ENCODE results near the gene NR2F1-AS1.
A peak's percentile ranks its signal among the peaks of the same experiment; 100 is the strongest.
"Not testable (repeated sequence)": the region's sequence is repeated elsewhere in the genome, so short reads cannot be mapped to it uniquely, and the experiment has no call there.

Gene NR2F1-AS1

DNA sequence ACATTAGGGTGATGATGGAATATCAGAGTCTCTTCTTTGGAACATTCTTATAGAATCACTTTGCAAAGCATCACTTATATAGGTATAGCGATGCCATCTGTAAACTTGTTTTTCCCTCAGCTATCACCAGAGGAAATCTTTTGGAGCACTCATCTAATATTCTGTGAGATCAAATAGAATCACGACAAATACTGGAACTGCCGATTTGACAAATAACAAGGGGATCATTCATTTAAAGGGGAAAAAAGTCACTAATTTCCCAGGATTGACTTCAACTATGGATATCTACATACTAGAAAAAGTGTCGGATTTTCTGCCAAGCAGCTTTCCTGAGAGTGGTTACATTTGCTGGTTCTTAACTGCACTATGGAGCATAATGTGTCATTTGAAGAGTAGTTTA, 178.6 kb downstream of the NR2F1-AS1 start:
- DNase-seq (ENCODE audit: insufficient read length, low spot score) (no peak), FAIRE-seq (no peak)

- no peak for FAIRE-seq
- no peak for DNase-seq (ENCODE audit: insufficient read length, low spot score)
Measured at GRCh38 chr5:93401634-93402213, 179.3 kb downstream of the NR2F1-AS1 start.

DNA sequence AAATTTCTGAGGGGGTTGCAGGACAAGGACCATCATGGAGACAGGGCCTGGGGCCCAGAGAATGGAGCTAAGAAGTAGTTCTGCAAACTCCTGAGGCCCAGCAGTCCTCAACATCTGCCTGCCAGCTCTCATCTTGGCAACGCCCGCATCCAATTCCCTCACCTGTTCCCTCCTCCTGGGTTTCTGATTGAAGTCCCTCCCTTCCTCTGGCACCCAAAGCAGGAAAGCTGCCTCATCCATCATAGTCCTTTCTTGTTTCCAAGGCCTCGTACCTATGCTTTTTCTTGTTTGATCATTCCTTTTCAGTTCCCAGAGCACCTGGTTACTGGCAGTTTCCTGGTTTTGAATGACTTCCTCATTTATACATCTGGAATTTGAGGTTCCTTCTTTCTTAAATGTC, 181.3 kb downstream of the NR2F1-AS1 start:
- no peak for DNase-seq (ENCODE audit: insufficient read length, low spot score)
- no peak for FAIRE-seq

GRCh38 chr5:93395971-93396379, 185.0 kb downstream of the NR2F1-AS1 start:
- no peak for DNase-seq (ENCODE audit: insufficient read length, low spot score)
- FAIRE-seq, result no peak

DNA sequence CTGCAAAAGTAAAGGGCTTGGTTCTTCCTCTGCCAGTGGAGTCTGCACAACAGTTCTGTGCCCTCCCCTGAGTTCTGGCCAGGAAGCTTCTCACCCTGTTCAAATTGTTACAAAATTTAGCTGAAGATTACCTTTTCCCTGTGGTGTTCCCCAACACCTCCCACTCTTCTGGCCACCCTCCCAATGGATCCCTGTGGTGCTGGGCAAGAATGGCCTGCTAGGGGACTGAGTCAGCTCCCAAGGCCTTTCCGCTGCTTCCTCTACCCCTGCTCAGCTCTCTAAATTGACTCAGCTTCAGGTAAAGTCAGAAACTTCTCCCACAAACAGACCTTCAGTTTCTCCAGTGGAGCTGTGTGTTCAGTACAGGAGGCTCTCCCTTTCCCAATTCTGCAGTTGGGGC, 186.0 kb downstream of the NR2F1-AS1 start:
- no peak for FAIRE-seq
- no peak for DNase-seq (ENCODE audit: insufficient read length, low spot score)

GRCh38 chr5:93394301-93394700, 186.7 kb downstream of the NR2F1-AS1 start:
- no peak for DNase-seq (ENCODE audit: insufficient read length, low spot score)
- no peak for FAIRE-seq

- FAIRE-seq, result not testable (repeated sequence)
Measured at GRCh38 chr5:93391169-93391568, 189.8 kb downstream of the NR2F1-AS1 start.

GRCh38 chr5:93385655-93386054, 195.4 kb downstream of the NR2F1-AS1 start:
- DNase-seq (ENCODE audit: insufficient read length, low spot score), result peak; percentile 13
- no peak for FAIRE-seq

More at GRCh38 chr5:93391169-93391568, 189.8 kb downstream of the NR2F1-AS1 start:
- DNase-seq (ENCODE audit: insufficient read length, low spot score), result not testable (repeated sequence)

DNA sequence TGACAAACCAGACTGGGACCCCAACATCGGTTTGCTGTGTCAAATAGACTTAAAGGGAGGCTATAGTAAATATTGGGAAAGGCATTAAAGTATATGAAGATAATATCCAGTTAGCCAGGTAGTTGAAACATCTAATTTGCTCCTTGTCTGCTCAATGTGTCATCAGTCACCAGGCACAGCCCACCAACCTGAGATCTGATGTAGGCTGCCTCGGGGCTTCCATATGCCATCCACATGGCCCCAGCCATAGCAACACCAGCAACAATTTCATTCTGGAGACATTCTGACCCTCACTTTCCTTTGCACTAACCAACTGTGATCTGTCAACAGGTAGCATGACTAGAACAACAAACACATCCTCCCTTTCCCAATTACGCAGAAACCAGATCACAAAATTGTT, 196.0 kb downstream of the NR2F1-AS1 start:
- DNase-seq (ENCODE audit: insufficient read length, low spot score) (no peak), FAIRE-seq (no peak)

DNA sequence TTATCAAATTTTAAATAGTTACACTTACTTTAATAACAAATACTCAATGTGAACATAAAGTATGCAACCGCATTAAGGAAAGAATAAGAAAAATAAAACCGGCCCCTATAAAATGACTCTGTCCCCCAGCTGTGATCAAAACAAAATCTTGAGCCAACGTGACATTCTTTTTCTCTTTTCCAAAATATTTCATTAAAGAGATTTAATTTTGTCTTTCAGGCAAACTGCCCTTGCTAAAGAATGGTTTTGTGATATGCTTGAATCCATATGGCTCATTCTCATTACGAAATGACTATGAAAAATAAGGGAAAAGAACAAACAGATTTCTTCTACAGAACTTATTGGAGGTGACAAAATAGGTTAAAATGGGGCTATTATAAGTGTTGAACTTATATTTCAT, 197.0 kb downstream of the NR2F1-AS1 start:
- FAIRE-seq, result no peak

GRCh38 chr5:93382188-93382825, 198.7 kb downstream of the NR2F1-AS1 start:
- no peak for DNase-seq (ENCODE audit: insufficient read length, low spot score)
- no peak for FAIRE-seq

More for the DNA sequence above, 197.0 kb downstream of the NR2F1-AS1 start:
- no peak for DNase-seq (ENCODE audit: insufficient read length, low spot score)

DNA sequence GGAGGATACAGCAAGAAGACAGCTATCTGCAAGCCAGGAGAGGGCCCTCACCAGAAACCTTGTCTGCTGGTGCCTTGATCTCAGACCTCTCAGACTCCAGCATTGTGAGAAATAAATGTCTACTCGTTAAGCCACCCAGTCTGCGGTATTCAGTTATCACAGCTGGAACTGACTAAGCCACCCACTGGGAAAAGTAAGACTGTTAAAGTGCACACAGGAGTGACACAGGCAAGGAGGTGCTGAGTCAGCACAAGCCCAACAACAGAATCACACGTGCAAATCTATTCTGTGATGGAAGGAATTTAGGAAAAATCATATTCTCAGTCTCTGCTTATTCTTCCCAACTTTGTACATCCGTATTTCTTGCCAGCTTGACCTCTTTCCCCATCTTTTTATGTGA, 200.0 kb downstream of the NR2F1-AS1 start:
- FAIRE-seq, result no peak

DNA sequence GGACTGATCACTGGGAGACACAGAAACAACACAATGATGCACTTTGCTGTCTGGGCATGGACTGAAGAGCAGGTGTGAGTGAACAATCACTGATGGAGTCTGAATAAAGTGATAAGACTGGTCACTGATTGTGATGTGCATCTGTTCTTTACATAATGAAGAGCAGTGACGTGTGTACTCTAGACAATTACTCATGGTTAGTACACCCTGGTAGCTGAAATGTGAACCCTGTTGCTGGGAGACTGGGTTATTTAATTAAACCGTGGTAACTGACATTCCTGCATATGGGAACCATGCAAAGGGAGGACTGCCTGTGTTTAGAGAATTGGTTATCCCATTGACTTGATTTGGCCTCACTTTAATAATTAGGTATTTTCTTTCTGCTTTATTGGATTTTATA, 202.9 kb downstream of the NR2F1-AS1 start:
- no peak for DNase-seq (ENCODE audit: insufficient read length, low spot score)
- FAIRE-seq, result peak; percentile 81

More for the DNA sequence above, 200.0 kb downstream of the NR2F1-AS1 start:
- DNase-seq (ENCODE audit: insufficient read length, low spot score), result no peak

DNA sequence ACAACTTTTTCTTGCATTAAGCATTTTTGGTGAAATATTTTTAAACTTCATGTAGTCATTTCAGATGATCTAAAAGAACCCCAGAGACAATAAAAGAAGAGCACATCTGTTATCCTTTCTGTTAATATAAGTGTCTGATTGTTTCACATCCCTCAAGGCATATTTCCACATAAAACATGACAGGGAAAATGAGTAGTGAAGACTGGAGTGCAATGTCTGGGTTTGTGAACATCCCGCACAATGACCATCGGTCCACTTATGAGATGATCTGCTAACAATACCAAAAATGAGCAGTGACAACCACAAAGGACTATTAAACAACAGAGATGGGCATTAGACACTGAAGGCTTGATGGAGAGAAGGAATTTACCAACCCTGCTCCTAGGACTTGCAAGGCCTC, 209.1 kb downstream of the NR2F1-AS1 start:
- FAIRE-seq (no peak), DNase-seq (ENCODE audit: insufficient read length, low spot score) (no peak)

DNA sequence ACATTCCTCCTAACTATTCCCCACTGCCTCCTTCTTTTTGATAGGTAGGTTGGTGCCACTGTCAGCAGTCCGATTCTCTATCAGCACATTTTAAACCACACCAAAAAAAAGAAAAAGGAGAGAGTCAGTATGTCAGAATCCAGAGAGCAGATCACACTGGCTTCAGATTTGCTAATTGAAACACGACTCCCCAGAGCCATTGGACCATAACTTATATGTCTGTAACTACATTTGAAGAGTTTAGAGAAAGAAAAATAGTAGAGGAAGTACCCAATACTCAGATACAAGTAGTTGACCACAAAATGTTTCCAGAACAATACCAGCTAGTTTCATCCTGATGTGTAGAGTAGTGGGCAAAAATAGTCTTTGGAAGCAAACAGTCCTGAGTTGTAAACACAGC, 216.6 kb downstream of the NR2F1-AS1 start:
- no peak for FAIRE-seq
- no peak for DNase-seq (ENCODE audit: insufficient read length, low spot score)

GRCh38 chr5:93360436-93361088, 220.5 kb downstream of the NR2F1-AS1 start:
- no peak for FAIRE-seq
- no peak for DNase-seq (ENCODE audit: insufficient read length, low spot score)

DNA sequence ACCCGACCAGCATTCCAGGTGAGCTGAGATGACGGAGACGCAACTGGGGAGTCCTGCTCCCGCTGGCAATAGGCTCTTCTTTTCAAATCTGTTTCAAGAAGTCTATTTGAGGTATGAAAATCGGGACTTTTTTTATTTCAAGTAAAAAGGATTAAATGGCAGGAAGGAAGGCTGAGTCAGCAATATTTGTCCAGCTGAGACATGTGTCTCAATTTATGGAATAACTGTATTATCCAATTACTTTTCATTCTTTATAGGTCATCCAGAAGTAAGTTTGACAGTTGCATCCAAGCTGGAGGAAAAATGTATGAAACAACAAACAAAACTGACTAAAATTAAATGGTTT, 221.1 kb downstream of the NR2F1-AS1 start:
- peak; percentile 3 for DNase-seq (ENCODE audit: insufficient read length, low spot score)
- FAIRE-seq, result no peak
